PC-9 (cell line): ENCODE data around the gene FBXO45. TPM values are rescaled to one million over a fixed set of nuclear protein-coding genes. Genes with fewer than 3 reads are reported as not detected.
A peak's percentile ranks its signal among the peaks of the same experiment; 100 is the strongest.
"Not testable (repeated sequence)": the region's sequence is repeated elsewhere in the genome, so short reads cannot be mapped to it uniquely, and the experiment has no call there.

Experiments
- BruUV-seq: library from RNA; stranded (reverse); fragments of 400-500 nt; replicated peaks from 2 replicates; lab custom pipeline; 2021; lab: Mats Ljungman, UMichigan
- CTCF ChIA-PET: fragments of 300-600 bp; sonication (Branson Sonifier 250); formaldehyde crosslinking; loops from one replicate; lab custom pipeline; 2022; ENCODE audit warnings: antibody characterized with exemption; lab: Charles Lee
- POLR2A ChIA-PET: fragments of 300-600 bp; sonication (Branson Sonifier 250); formaldehyde crosslinking; loops from one replicate; lab custom pipeline; 2022; ENCODE audit warnings: antibody characterized with exemption; ENCODE audit not compliant: unreplicated experiment; lab: Charles Lee
- DNase-seq, 2 experiments: peaks; one replicate each; pipeline versions ENCODE4 v3.0.0 to v3.0.0-alpha.2; 2015 to 2022; ENCODE audit warnings: mixed read lengths in 1 of 2
- H2AFZ ChIP-seq: fragments of 200-600 bp; sonication (generic); 2 replicates; pipeline ENCODE4 v1.8.1; 2017; ENCODE audit warnings: antibody characterized with exemption
- H3F3A ChIP-seq: fragments of 200-600 bp; sonication (generic); 2 replicates; pipeline ENCODE4 v1.8.1; 2017; ENCODE audit warnings: antibody characterized with exemption, mild to moderate bottlenecking, low read depth; ENCODE audit not compliant: insufficient read depth
- H3K27ac ChIP-seq: fragments of 200-600 bp; sonication (generic); 2 replicates; pipeline ENCODE4 v1.6.1; 2016; ENCODE audit warnings: mixed run types
- H3K27me3 ChIP-seq: fragments of 200-600 bp; sonication (generic); 2 replicates; pipeline ENCODE4 v1.6.1; 2016; ENCODE audit warnings: low read depth, mixed run types; ENCODE audit not compliant: insufficient read depth
- H3K36me3 ChIP-seq: fragments of 200-600 bp; sonication (generic); 2 replicates; pipeline ENCODE4 v1.6.1; 2016; ENCODE audit warnings: low read depth, mixed run types
- H3K4me1 ChIP-seq: fragments of 200-600 bp; sonication (generic); replicated peaks from 2 replicates; pipeline ENCODE4 v1.6.1; 2016; ENCODE audit warnings: mixed run types; ENCODE audit not compliant: insufficient read depth
- H3K4me2 ChIP-seq: fragments of 200-600 bp; sonication (generic); 2 replicates; pipeline ENCODE4 v1.6.1; 2017; ENCODE audit warnings: mixed run types
- H3K4me3 ChIP-seq: fragments of 200-600 bp; sonication (generic); 2 replicates; pipeline ENCODE4 v1.6.1; 2016; ENCODE audit warnings: mixed run types
- H3K79me2 ChIP-seq: fragments of 200-600 bp; sonication (generic); 2 replicates; pipeline ENCODE4 v1.6.1; 2017; ENCODE audit warnings: low read depth, mixed run types
- H3K9me2 ChIP-seq: fragments of 200-600 bp; sonication (generic); 2 replicates; pipeline ENCODE4 v1.8.1; 2017; ENCODE audit warnings: mild to moderate bottlenecking; ENCODE audit not compliant: insufficient read depth
- H3K9me3 ChIP-seq: fragments of 200-600 bp; sonication (generic); 2 replicates; pipeline ENCODE4 v1.8.1; 2016; ENCODE audit warnings: low read depth; ENCODE audit not compliant: insufficient read depth
- H4K20me1 ChIP-seq: fragments of 200-600 bp; sonication (generic); 2 replicates; pipeline ENCODE4 v1.8.1; 2017; ENCODE audit not compliant: insufficient read depth
- CTCF ChIP-seq: fragments of 200-600 bp; sonication (generic); conservative IDR thresholded peaks from 2 replicates; pipeline ENCODE4 v1.6.1; 2017; ENCODE audit warnings: mixed run types, antibody characterized with exemption, mild to moderate bottlenecking, moderate library complexity
- EZH2 ChIP-seq: fragments of 200-600 bp; sonication (generic); IDR thresholded peaks from 2 replicates; pipeline ENCODE4 v1.8.0; 2017; ENCODE audit warnings: antibody characterized with exemption, low read depth
- intact Hi-C: fragments of 100-400 bp; cut with micrococcal nuclease; formaldehyde crosslinking; loops from one replicate; pipeline ENCODE4 v1.10.0; 2022; ENCODE audit not compliant: unreplicated experiment
- total RNA-seq: library from RNA; stranded (reverse); gene quantifications from 2 replicates; pipeline ENCODE4 v1.2.3, GENCODE V29; 2021

FBXO45 gene
- total RNA-seq, 1 experiment from 2014 or later: 21.3 TPM

GRCh38 chr3:196617256-196617655 lies 48.8 kb downstream of the FBXO45 start:
- intact Hi-C loops: no loop called here
- Histone ChIP-seq H3K27ac (no peak overlapping the region), H3F3A (peaks cover 5% of the 10 kb centered on the region; the same call in 1 of the 2 replicates), H3K79me2 (no peaks in the 10 kb centered on the region), H3K9me3 (no peaks in the 10 kb centered on the region), H3K9me2 (no peaks in the 10 kb centered on the region), H3K36me3 (no peaks in the 10 kb centered on the region), H3K27me3 (no peaks in the 10 kb centered on the region), H4K20me1 (no peaks in the 10 kb centered on the region), H3K4me2 (no peak overlapping the region), H3K4me1 (peaks cover 13% of the 10 kb centered on the region), H2AFZ (no peak overlapping the region), H3K4me3 (no peak overlapping the region)
- peak in 1 of 2 experiments; percentile 19 for DNase-seq
- no TSS peak for BruUV-seq
- no peak for TF ChIP-seq CTCF
- no peak for TF ChIP-seq EZH2
- CTCF ChIA-PET: no interaction called here
- POLR2A ChIA-PET: no interaction called here

GRCh38 chr3:196619223-196619622 lies 50.8 kb downstream of the FBXO45 start:
- Histone ChIP-seq H4K20me1 (no peaks in the 10 kb centered on the region), H3K9me3 (no peaks in the 10 kb centered on the region), H3K4me2 (no peak overlapping the region), H3F3A (no peaks in the 10 kb centered on the region), H2AFZ (no peak overlapping the region), H3K4me3 (no peak overlapping the region), H3K36me3 (no peaks in the 10 kb centered on the region), H3K27ac (no peak overlapping the region), H3K27me3 (no peaks in the 10 kb centered on the region), H3K79me2 (no peaks in the 10 kb centered on the region), H3K4me1 (no peaks in the 10 kb centered on the region), H3K9me2 (no peaks in the 10 kb centered on the region)
- intact Hi-C loops: no loop called here
- CTCF ChIA-PET: no interaction called here
- TF ChIP-seq CTCF (no peak), EZH2 (no peak)
- POLR2A ChIA-PET: no interaction called here
- peak in 1 of 2 experiments; percentile 15 for DNase-seq
- BruUV-seq: no TSS peak

- POLR2A ChIA-PET, H3F3A ChIP-seq, DNase-seq, H3K4me3 ChIP-seq, H3K9me3 ChIP-seq, H4K20me1 ChIP-seq, intact Hi-C loops, H3K9me2 ChIP-seq, H3K27me3 ChIP-seq, H3K79me2 ChIP-seq, H3K36me3 ChIP-seq, H3K4me1 ChIP-seq, H3K4me2 ChIP-seq, BruUV-seq, H3K27ac ChIP-seq, CTCF ChIA-PET: not testable (repeated sequence)
- peak overlapping the region; percentile 20 for H2AFZ ChIP-seq
Observed at GRCh38 chr3:196619627-196620026, 51.2 kb downstream of the FBXO45 start.

- no peaks in the 10 kb centered on the region for H4K20me1 ChIP-seq
- ChIA-PET POLR2A (no interaction called here), CTCF (no interaction called here)
- no peaks in the 10 kb centered on the region for H3K9me2 ChIP-seq
- intact Hi-C loops: no loop called here
- H3K79me2 ChIP-seq: no peaks in the 10 kb centered on the region
- H3F3A ChIP-seq: no peaks in the 10 kb centered on the region
- no peak overlapping the region for H3K4me3 ChIP-seq
- peak in 1 of 2 experiments; percentile 34 for DNase-seq
- TF ChIP-seq CTCF: no peak
- no peak for TF ChIP-seq EZH2
- no peak overlapping the region for H3K4me2 ChIP-seq
- no peaks in the 10 kb centered on the region for H3K36me3 ChIP-seq
- no peaks in the 10 kb centered on the region for H3K27me3 ChIP-seq
- H2AFZ ChIP-seq: peak overlapping the region; percentile 20
- H3K4me1 ChIP-seq: no peaks in the 10 kb centered on the region
- BruUV-seq: no TSS peak
- H3K27ac ChIP-seq: no peak overlapping the region
- no peaks in the 10 kb centered on the region for H3K9me3 ChIP-seq
Observed at GRCh38 chr3:196620161-196620604, 51.7 kb downstream of the FBXO45 start.
